Endothelial cell of umbilical vein (primary cell): ENCODE measurements around the gene CCBE1. TPM values are rescaled to one million over a fixed set of nuclear protein-coding genes. Genes with fewer than 3 reads are reported as not detected.

Source experiments
- BruUV-seq: library from RNA; stranded (reverse); fragments of 400-500 nt; replicated peaks from 2 replicates; lab custom pipeline; 2021; lab: Mats Ljungman, UMichigan
- CTCF ChIA-PET: fragments of 300-600, 350-600 bp; sonication (Branson Sonifier 250); formaldehyde crosslinking; loops from one replicate; lab custom pipeline; 2021; ENCODE audit warnings: antibody characterized with exemption, inconsistent platforms; lab: Charles Lee
- POLR2A ChIA-PET: fragments of 300-600, 350-600 bp; sonication (Branson Sonifier 250); formaldehyde crosslinking; loops from one replicate; lab custom pipeline; 2021; ENCODE audit warnings: antibody characterized with exemption, inconsistent platforms; lab: Charles Lee
- DNase-seq: peaks from one replicate; pipeline ENCODE4 v3.0.0-alpha.2; 2011; ENCODE audit warnings: low read depth, low spot score
- FAIRE-seq: peaks from 2 replicates; lab custom pipeline; 2011; peaks lifted over from hg19 to GRCh38; lab: Jason Lieb, UNC
- H2AFZ ChIP-seq: 2 replicates; pipeline ENCODE4 v1.6.0; 2012; ENCODE audit warnings: low read depth, low read length, control low read depth, inconsistent platforms
- H3K27ac ChIP-seq: 2 replicates; pipeline ENCODE4 v1.5.1; 2011; ENCODE audit warnings: low read depth, mild to moderate bottlenecking, control low read depth, low read length, moderate library complexity; ENCODE audit not compliant: insufficient read depth
- H3K27me3 ChIP-seq, 2 experiments: 2 replicates each; pipeline versions ENCODE4 v1.6.0 to v1.6.1; 2011; ENCODE audit warnings: low read length in 2 of 2, mixed read lengths in 1 of 2; ENCODE audit not compliant: control insufficient read depth in 2 of 2, insufficient read depth in 2 of 2
- H3K36me3 ChIP-seq, 2 experiments: 2 replicates in 1 of 2; 3 replicates in 1 of 2; pipeline ENCODE4 v1.5.1; 2011; ENCODE audit warnings: low read length in 2 of 2, mild to moderate bottlenecking in 1 of 2, moderate library complexity in 1 of 2; ENCODE audit not compliant: control insufficient read depth in 2 of 2, insufficient read depth in 2 of 2; ENCODE audit errors: extremely low read depth in 1 of 2
- H3K4me1 ChIP-seq: 3 replicates; pipeline ENCODE4 v1.5.1; 2011; ENCODE audit warnings: mild to moderate bottlenecking, low read length; ENCODE audit not compliant: control insufficient read depth, insufficient read depth; ENCODE audit errors: extremely low read depth
- H3K4me2 ChIP-seq: 2 replicates; pipeline ENCODE4 v1.6.1; 2011; ENCODE audit warnings: low read length, control low read depth, mixed read lengths; ENCODE audit not compliant: insufficient read depth
- H3K4me3 ChIP-seq, 3 experiments: fragments of 200-600 bp in 1 of 3; sonication (generic), shearing (Covaris generic) in 1 of 3; replicated peaks in 1 of 3; 2 replicates each; pipeline ENCODE4 v1.5.1; 2011 to 2016; ENCODE audit warnings: control low read depth in 3 of 3, low read length in 3 of 3, mild to moderate bottlenecking in 2 of 3, inconsistent platforms in 1 of 3, low read depth in 1 of 3, moderate library complexity in 1 of 3; ENCODE audit not compliant: insufficient read depth in 1 of 3
- H3K79me2 ChIP-seq: 2 replicates; pipeline ENCODE4 v1.6.0; 2012; ENCODE audit warnings: low read length, inconsistent platforms; ENCODE audit not compliant: control insufficient read depth, insufficient read depth
- H3K9ac ChIP-seq: replicated peaks from 2 replicates; pipeline ENCODE3; 2011; ENCODE audit warnings: low read length, control low read depth; ENCODE audit not compliant: insufficient read depth; ENCODE audit errors: extremely low read depth
- H3K9me1 ChIP-seq: replicated peaks from 3 replicates; pipeline ENCODE4 v1.6.0; 2011; ENCODE audit warnings: mild to moderate bottlenecking, low read length; ENCODE audit not compliant: control insufficient read depth, insufficient read depth; ENCODE audit errors: extremely low read depth
- H3K9me3 ChIP-seq: replicated peaks from 2 replicates; pipeline ENCODE4 v1.5.1; 2012; ENCODE audit warnings: low read length, inconsistent platforms; ENCODE audit not compliant: control insufficient read depth, insufficient read depth
- H4K20me1 ChIP-seq: replicated peaks from 2 replicates; pipeline ENCODE3; 2011; ENCODE audit warnings: mild to moderate bottlenecking, low read length; ENCODE audit not compliant: control insufficient read depth, insufficient read depth; ENCODE audit errors: extremely low read depth
- CTCF ChIP-seq, 2 donors: IDR thresholded peaks; 1 replicate in 1 of 2; 2 replicates in 1 of 2; pipeline ENCODE4 v1.5.1; 2011; ENCODE audit warnings: low read length in 2 of 2, mild to moderate bottlenecking in 2 of 2, moderate library complexity in 2 of 2, control low read depth in 1 of 2, inconsistent platforms in 1 of 2, low read depth in 1 of 2; ENCODE audit not compliant: insufficient read depth in 1 of 2; ENCODE audit errors: extremely low read depth in 1 of 2
- FOS ChIP-seq: IDR thresholded peaks from 2 replicates; pipeline ENCODE4 v1.6.1; 2011; ENCODE audit warnings: mild to moderate bottlenecking, low read length, moderate library complexity, borderline replicate concordance; ENCODE audit not compliant: insufficient read depth
- GATA2 ChIP-seq: IDR thresholded peaks from 2 replicates; pipeline ENCODE4 v1.7.0; 2011; ENCODE audit warnings: low read depth, mild to moderate bottlenecking, moderate library complexity, mixed read lengths, low read length; ENCODE audit not compliant: insufficient read length, insufficient read depth
- POLR2A ChIP-seq: IDR thresholded peaks from 2 replicates; pipeline ENCODE4 v1.6.1; 2012; ENCODE audit warnings: low read depth, mild to moderate bottlenecking, control low read depth, low read length
- dilution Hi-C: fragments of 300-500 bp; cut with MboI; formaldehyde crosslinking; loops from one replicate; pipeline ENCODE4 v1.15.0; 2019; ENCODE audit warnings: low sequenced_read_pairs; ENCODE audit not compliant: extremely low pct_ligation_motif_present
- intact Hi-C: fragments of 100-400 bp; cut with micrococcal nuclease; formaldehyde crosslinking; loops from one replicate; pipeline ENCODE4 v1.10.0; 2022
- polyA plus RNA-seq, 4 experiments: library from polyadenylated mRNA; depleted of rRNA in 3 of 4; stranded (reverse) in 3 of 4; unstranded in 1 of 4; fragments of >200 nt; gene quantifications; 2 replicates each; pipeline versions ENCODE4 v1.2.1 to v1.2.3, GENCODE V29; 2011 to 2012; ENCODE audit warnings: missing spikeins in 1 of 4
- total RNA-seq: library from RNA; stranded (reverse); gene quantifications from 2 replicates; pipeline ENCODE4 v1.2.3, GENCODE V29; 2021

Gene CCBE1
- total and polyA plus RNA-seq, 2 donors (not counting 3 experiments of a cell fraction or from before 2014, with no cell fraction given), result 0.04 TPM; not detected in 1

GRCh38 chr18:59612381-59612780 is 84.8 kb downstream of the CCBE1 start:
- no TSS peak for BruUV-seq

More at GRCh38 chr18:59612381-59612780, 84.8 kb downstream of the CCBE1 start:
- dilution Hi-C loops (no loop called here), intact Hi-C loops (no loop called here)
- no peak for FAIRE-seq
- TF ChIP-seq CTCF (IDR thresholded peaks at IDR 0.05; ENCODE audit: extremely low read depth in 1 of 2, insufficient read depth in 1 of 2, low read depth in 1 of 2, low read length in 2 of 2) (no peak), FOS (no peak), POLR2A (no peak), GATA2 (no peak)
- no peaks in the 10 kb centered on the region for H3K79me2 ChIP-seq
- no peak overlapping the region for H3K27ac ChIP-seq
- no peak overlapping the region for H3K4me2 ChIP-seq
- H3K9me1 ChIP-seq, result no peaks in the 10 kb centered on the region
- peaks cover 1% of the 10 kb centered on the region for H3K9me3 ChIP-seq
- H3K4me1 ChIP-seq, result no peaks in the 10 kb centered on the region
- H4K20me1 ChIP-seq, result no peaks in the 10 kb centered on the region
- H3K36me3 ChIP-seq, result no peaks in the 10 kb centered on the region
- no peak overlapping the region for H2AFZ ChIP-seq
- no peaks in the 10 kb centered on the region for H3K27me3 ChIP-seq
- DNase-seq, result no peak
- CTCF ChIA-PET, result interaction anchor here (0.8 to 1.2 kb wide), 3 partner anchors 69 to 211 kb away, joined by 3 to 5 read pairs (median 5); no protein-coding TSS in a partner anchor
- POLR2A ChIA-PET, result interaction anchor here (0.7 kb wide), 1 partner anchor 473 kb away, joined by 5 read pairs; no protein-coding TSS in a partner anchor
- no peak overlapping the region for H3K9ac ChIP-seq
- H3K4me3 ChIP-seq, result no peak overlapping the region
